Embryonic facial prominence (tissue), 1 donor: Measurements from ENCODE around the gene MRPL11.
"Not testable (repeated sequence)": the region's sequence is repeated elsewhere in the genome, so short reads cannot be mapped to it uniquely, and the experiment has no call there.

ENCODE experiments used
- DNase-seq: peaks from one replicate; pipeline ENCODE4 v3.0.0-alpha.2; 2016; ENCODE audit errors: extremely low spot score

The MRPL11 gene

GRCh38 chr11:66431287-66431686 is 7.4 kb downstream of the MRPL11 start:
- not testable (repeated sequence) for DNase-seq

GRCh38 chr11:66429983-66430602 is 8.6 kb downstream of the MRPL11 start:
- DNase-seq: no peak

GRCh38 chr11:66428933-66429332 is 9.7 kb downstream of the MRPL11 start:
- DNase-seq: no peak

- DNase-seq: no peak
Measured at GRCh38 chr11:66426314-66426713, 12.3 kb downstream of the MRPL11 start.

GRCh38 chr11:66421492-66422205 is 17.0 kb downstream of the MRPL11 start:
- DNase-seq: peak; percentile 90

- no peak for DNase-seq
Measured at GRCh38 chr11:66420671-66421476, 17.8 kb downstream of the MRPL11 start, which contains the start of gene NPAS4. Gene NPAS4, plus strand, starts transcription at chr11:66421035. Its CDS starts 145 bp downstream, at chr11:66421180.

- DNase-seq: no peak
Measured at GRCh38 chr11:66419825-66420224, 18.8 kb downstream of the MRPL11 start.

GRCh38 chr11:66418986-66419308 is 19.7 kb downstream of the MRPL11 start:
- no peak for DNase-seq

GRCh38 chr11:66418168-66418985 is 20.3 kb downstream of the MRPL11 start:
- no peak for DNase-seq

- no peak for DNase-seq
Measured at GRCh38 chr11:66417000-66417399, 21.6 kb downstream of the MRPL11 start.

- DNase-seq: no peak
Measured at GRCh38 chr11:66415423-66415822, 23.2 kb downstream of the MRPL11 start.

- no peak for DNase-seq
Measured at GRCh38 chr11:66414120-66414934, 24.3 kb downstream of the MRPL11 start.

- DNase-seq: no peak
Measured at GRCh38 chr11:66413167-66413566, 25.5 kb downstream of the MRPL11 start.

GRCh38 chr11:66412110-66412509 is 26.5 kb downstream of the MRPL11 start:
- DNase-seq: no peak

GRCh38 chr11:66411323-66411722 is 27.3 kb downstream of the MRPL11 start:
- no peak for DNase-seq

- DNase-seq: no peak
Measured at GRCh38 chr11:66410191-66410590, 28.5 kb downstream of the MRPL11 start.

- no peak for DNase-seq
Measured at GRCh38 chr11:66409226-66409625, 29.4 kb downstream of the MRPL11 start.

GRCh38 chr11:66408488-66409214 is 30.0 kb downstream of the MRPL11 start:
- DNase-seq: peak; percentile 79

GRCh38 chr11:66407651-66408050 is 31.0 kb downstream of the MRPL11 start:
- no peak for DNase-seq

GRCh38 chr11:66393954-66394353 is 44.7 kb downstream of the MRPL11 start:
- no peak for DNase-seq
